NB4 (cell line): Measurements from ENCODE around the gene SLC22A23.

Experiments
- MYC ChIP-seq: IDR thresholded peaks from 2 replicates; pipeline ENCODE4 v1.6.1; 2011; ENCODE audit warnings: low read depth, low read length
- POLR2A ChIP-seq: IDR thresholded peaks from 2 replicates; pipeline ENCODE4 v1.6.1; 2011; ENCODE audit warnings: mild to moderate bottlenecking; ENCODE audit not compliant: insufficient read length; ENCODE audit errors: extremely low read depth
- TF ChIP-seq, protein P1 (sequence below): IDR thresholded peaks from 2 replicates; pipeline ENCODE4 v1.6.1; 2011; ENCODE audit warnings: low read depth, low read length
- TF ChIP-seq, protein P2 (sequence below): IDR thresholded peaks from one replicate; pipeline ENCODE4 v1.5.1; 2012; ENCODE audit warnings: low read depth, low read length

DNA sequence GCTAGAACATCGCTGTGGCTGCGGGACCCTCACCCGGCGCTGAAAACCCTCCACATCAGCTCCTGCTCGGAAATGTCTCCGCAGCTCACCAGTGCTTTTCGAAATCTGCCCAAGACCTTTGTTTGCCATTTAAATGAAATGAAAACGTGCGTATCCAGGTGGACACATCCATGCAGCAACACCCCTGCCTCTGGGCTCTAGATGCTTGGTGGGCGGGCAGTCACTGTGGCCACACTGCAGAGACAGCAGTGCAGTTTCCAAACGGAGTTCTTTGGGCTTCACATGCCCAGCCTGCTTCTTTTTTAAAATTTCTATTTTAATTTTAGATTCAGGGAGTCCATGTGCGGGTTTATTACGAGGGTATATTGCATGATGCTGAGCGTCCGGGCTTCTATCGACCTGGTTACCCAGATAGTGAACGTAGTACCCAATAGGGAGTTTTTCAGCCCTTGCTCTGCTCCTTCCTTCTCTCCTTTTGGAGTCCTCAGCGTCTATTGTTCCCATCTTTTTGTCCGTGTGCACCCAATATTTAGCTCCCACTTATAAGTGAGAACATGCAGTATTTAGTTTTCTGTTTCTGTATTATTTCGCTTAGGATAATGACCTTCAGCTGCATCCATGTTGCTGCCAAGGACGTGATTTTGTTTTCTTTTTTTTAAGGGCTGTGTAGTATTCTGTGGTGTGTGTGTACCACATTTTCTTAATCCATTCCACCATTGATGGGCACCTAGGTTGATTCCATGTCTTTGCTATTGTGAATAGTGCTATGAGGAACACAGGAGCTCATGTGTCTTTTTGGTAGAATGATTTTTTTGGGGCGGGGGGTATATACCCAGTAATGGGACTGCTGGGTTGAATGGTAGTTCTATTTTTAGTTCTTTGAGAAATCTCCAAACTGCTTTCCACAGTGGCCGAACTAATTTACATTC, 224.6 kb downstream of the SLC22A23 start:
- TF ChIP-seq, protein P1, sequence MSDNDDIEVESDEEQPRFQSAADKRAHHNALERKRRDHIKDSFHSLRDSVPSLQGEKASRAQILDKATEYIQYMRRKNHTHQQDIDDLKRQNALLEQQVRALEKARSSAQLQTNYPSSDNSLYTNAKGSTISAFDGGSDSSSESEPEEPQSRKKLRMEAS = no peak
- TF ChIP-seq, protein P2, sequence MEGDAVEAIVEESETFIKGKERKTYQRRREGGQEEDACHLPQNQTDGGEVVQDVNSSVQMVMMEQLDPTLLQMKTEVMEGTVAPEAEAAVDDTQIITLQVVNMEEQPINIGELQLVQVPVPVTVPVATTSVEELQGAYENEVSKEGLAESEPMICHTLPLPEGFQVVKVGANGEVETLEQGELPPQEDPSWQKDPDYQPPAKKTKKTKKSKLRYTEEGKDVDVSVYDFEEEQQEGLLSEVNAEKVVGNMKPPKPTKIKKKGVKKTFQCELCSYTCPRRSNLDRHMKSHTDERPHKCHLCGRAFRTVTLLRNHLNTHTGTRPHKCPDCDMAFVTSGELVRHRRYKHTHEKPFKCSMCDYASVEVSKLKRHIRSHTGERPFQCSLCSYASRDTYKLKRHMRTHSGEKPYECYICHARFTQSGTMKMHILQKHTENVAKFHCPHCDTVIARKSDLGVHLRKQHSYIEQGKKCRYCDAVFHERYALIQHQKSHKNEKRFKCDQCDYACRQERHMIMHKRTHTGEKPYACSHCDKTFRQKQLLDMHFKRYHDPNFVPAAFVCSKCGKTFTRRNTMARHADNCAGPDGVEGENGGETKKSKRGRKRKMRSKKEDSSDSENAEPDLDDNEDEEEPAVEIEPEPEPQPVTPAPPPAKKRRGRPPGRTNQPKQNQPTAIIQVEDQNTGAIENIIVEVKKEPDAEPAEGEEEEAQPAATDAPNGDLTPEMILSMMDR = no peak
- no peak for TF ChIP-seq MYC
- TF ChIP-seq POLR2A = no peak
